Inferior parietal cortex (tissue), 1 donor: ENCODE data around the gene PUDP.

ENCODE experiments used
- DNase-seq: peaks from one replicate; pipeline ENCODE4 v3.0.0-alpha.2; 2016; ENCODE audit errors: extremely low spot score

Gene PUDP

DNA sequence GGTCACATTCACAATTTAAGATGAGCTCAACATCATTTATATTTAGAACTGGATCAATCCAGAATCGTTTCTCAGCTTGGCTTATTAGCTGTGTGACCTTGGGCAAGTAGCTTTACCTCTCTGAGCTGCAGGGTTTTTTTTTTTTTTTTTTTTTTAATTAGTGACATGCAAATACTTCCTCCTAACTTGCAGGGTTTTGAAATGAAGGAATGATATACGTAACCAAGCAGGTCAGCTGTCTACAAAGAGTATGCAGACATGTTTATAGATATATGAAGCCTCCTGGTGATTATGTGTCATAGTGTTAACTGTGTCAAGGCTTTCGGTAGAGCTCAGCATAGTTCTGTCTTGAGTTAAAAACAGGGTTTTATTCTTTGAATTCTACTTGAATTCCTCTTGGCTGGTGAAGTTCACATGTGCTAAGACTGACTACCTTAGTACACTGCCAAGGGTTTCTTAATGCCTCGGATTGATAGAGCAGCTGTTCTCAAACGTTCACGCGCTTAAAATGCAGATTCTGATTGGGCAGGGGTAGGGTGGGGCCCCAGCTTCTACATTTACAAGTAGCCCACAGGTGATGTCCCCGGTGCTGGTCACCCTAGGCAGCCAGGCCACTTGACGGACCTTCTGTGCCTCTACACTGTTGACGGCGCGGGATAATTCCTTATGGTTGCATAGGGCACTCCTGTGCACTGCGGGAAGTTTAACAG lies 1.1 kb downstream of the PUDP start:
- no peak for DNase-seq

DNA sequence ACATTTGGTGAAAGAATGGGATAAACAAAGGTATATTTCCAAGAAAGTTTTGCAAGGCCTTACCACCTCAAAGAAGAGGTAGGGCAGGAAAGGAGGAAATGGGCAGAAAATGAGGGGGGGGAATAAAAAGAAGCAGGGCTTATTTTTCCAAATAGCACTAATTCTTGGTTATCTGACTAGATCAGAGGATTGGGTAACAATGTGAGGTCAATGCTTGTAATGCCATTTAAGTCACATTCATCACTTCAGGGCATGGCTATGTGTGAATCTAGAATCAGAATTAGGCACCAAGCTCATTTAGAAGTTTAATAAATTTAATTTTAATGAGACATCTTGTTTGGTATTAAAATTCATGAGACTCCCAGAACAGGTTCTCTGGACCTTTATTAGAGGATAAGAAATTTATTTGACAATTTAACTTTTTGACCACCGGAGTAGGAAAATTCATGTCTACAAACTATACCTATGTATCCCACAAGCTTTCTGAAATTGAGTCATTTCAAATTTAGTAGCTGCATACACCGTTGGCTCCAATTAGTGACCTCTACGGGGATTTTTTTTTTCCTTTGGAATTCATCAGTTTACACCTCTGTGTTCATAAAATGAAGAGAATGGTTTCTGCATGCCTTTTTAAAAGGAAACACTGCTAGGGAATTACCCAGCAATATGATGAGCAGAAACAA lies 1.8 kb downstream of the PUDP start:
- DNase-seq, result no peak

DNA sequence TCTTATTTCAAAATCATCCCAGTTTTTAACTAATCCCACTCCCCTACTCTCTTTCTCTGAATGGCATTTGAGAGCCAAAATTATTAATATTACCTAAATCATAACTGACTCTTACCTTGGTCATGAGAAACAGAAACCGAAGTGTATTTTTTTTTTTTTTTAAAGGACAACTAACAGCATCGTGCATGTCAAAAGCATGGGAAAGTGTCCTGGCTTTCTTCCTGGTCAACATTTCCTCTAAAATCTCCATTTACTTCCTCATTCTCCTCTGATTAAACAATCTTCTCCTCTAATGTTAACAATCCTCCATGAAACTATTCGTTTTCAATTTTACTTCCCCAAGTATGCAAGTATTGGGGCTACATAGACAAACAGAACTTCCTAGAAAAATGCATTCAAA lies 2.5 kb downstream of the PUDP start:
- DNase-seq, result no peak

DNA sequence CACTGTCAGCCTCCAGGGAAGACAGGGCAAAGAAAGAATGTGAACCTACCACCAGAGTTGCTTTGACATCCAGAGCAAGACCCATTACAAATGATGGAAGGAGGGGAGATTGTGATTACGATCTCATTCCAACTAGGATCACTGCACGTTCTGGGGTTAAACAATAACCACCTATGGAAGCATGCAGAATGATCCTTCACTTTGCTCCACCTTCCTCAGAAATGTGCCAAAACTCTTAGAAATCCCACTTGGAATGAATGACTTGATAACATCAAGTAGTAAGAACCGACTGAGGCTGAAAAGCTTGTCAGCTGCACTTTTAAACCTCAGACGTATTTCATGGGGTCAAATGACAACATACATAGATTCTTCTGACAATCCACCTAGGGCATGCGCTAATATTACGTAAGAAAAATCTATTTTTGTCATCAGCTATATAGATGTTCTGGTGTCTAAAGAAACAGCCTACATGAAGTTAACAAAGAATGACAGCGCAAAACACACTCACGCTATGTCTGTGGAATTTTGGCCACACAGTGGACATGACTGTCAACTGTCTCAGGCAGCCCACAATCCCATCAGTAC lies 3.9 kb downstream of the PUDP start:
- DNase-seq, result no peak

DNA sequence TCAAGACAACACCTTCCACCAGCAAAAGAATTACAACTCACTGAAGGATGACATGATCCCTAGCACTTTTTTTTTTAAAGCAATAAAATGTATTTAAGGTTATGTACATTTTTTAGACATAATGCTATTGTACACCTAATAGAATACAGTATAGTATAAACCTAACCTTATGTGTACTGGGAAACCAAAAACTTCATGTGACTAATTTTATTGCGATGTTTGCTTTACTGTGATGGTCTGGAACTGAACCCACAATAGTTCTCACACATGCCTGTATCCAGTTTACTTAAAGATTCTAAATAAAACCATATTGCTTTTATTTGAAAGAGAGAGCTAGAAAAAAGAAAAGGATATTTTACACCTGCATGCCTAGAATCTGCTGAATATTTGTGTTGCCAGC lies 4.9 kb downstream of the PUDP start:
- DNase-seq, result no peak

DNA sequence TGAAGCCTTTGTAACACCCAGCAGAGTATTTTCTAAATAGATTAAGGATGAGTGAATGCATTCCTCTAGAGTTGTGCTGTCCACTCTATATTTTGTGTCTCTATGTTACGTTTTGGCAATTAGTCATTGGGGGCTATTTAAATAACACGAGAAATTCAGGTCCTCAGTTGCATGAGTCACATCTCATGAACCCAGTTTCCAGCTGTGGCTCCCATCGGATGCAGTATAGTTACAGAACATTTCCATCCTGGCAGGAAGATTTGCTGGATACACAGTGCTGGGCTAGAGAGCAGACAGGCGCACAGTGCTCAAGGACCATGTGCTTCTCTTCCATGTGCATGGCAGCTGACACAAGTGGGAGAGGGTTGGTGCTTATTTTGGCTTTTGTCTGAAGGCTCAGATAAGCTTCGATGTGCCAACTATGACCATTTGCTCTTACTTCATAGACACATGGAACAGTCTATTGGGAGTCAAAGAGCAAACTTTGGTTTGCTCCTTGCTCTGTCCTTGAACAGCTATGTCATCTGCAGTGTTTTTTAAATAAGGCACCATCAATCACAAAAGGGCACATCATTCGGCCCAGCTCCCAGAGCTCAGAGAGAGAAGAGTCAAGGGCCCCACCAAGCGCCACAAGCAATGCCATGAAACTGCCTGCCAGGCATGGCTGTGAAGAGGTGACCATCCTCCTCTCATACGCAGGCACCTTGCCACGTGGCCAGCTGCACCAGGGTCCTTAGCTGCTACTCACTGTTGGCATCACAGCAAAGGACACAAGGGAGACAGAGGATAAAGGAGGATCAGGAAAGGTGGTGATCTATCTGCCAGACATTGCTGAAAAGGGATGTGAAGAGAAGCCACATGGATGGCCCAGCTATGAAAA lies 8.5 kb downstream of the PUDP start:
- DNase-seq, result no peak

DNA sequence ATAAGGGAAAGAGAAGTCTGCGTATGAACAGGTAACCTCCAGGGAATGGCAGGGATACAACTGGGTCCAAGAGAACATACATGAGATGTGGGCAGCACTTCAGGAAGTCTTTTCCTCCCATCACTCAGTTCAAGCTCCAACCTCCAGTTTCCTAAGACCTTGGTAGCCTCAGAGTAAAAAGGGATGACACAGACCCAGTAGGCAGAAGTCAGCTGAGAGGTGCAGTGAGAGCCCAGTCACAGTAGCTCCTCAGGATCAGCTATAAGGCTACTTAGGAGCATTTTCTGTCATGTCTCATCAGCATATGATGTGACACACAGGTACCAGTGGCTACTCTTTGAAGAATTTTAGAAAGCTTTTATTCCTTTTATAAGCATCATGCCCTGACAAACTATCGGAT lies 13.0 kb downstream of the PUDP start:
- no peak for DNase-seq

DNA sequence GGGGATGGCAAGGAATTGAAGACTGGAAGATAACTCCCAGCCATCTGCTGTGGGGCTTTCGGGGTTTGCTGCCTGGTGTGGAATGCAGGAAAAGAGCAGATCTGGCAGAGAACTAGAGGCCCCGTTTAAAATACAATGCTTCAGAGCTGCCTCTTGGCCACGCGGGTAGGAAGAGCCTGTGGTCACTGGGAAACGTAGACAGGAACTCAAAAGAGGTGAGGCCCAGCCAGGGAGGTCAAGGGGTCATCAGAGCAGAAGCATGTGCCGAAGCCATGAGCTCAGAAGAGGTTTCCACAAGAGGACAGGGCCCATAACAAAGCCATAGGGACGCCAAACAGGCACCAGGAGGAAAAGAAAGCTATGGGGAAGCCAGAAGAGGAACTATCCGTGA lies 14.9 kb downstream of the PUDP start:
- DNase-seq, result no peak

DNA sequence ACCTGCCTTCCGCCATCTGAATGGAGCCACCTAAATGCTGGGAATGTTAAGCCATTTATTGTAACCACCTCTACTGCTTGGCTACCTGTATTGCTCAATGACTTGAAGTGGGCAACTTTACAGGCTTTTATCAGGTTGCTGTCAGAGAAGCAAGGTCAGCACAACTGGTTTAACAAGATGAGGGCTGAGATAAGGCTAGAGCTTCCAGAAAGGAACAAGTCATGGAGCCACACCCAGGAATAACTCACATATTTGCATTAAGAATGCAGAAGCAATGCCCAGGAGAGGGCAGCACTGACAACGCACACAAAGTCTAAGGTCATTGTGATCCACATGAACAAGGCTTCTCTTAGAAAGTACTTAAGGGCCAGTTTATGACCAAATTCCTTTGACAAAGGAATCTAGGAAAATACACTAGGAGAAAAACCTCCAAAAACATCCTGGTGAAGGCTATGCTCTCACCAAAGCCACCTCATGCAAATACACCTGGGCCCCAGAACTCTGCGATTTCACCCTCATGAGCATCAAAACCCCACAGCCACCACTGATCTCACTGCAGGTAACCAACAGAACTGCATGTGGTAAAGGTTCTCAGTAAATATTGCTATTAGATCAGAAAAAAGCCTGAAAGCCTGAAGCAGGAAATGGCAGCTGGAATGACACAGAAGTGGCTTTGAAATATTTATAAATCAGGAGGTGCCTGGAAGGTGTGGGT lies 15.5 kb downstream of the PUDP start:
- peak; percentile 44 for DNase-seq

DNA sequence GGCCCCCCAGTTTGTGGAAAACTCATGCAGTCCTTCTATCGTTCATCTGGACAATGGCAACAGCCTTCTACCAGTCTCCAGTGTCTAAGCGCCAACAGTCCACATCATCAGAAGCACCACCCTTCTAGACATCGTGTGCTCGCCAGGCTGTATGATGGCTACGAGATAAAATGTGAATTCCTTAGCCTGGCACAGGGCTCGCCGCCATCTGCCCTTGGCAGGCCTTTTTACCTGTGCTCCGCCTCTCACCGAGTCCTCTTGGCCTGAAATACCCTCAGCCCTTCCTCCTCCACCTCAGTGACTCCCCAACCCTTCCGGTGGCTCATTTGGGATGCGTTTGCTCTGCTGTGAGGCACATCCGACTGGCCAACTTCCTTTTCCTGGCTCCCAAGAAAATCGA lies 16.3 kb downstream of the PUDP start:
- no peak for DNase-seq

DNA sequence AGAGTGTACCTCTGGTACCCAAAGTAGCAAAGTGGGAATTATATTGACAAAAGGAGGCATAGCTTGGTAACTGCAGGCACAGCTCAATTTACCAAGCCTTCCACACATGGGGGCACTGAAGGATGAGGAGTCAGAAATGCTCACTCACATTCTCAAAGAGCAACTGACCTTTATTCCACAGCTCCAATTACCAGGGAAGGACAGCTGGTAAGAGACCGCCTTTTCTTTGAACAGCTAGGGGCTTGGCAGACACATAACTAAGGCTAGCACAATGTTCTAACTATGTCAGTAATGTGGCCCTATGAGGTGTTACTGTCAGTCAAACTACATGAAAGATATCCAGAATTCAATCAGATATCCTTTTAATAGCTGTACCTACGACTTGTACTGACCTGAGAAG lies 20.9 kb downstream of the PUDP start:
- DNase-seq, result no peak

DNA sequence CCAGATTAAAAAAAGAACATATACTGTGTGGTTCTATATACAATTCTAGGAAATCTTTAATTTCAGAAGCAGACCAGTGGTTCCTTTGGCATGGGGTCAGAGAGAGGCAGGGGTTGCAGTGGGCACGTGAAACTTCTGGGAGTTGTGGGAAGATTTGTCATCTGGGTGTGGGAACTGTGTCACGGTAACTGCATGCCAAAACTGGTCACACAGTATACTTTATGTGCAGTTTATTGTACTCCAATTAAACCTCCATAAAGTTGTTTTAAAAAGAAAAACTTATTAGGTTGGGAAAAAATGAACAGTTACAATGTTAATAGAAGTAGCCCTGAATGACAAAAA lies 27.1 kb downstream of the PUDP start:
- DNase-seq, result no peak

DNA sequence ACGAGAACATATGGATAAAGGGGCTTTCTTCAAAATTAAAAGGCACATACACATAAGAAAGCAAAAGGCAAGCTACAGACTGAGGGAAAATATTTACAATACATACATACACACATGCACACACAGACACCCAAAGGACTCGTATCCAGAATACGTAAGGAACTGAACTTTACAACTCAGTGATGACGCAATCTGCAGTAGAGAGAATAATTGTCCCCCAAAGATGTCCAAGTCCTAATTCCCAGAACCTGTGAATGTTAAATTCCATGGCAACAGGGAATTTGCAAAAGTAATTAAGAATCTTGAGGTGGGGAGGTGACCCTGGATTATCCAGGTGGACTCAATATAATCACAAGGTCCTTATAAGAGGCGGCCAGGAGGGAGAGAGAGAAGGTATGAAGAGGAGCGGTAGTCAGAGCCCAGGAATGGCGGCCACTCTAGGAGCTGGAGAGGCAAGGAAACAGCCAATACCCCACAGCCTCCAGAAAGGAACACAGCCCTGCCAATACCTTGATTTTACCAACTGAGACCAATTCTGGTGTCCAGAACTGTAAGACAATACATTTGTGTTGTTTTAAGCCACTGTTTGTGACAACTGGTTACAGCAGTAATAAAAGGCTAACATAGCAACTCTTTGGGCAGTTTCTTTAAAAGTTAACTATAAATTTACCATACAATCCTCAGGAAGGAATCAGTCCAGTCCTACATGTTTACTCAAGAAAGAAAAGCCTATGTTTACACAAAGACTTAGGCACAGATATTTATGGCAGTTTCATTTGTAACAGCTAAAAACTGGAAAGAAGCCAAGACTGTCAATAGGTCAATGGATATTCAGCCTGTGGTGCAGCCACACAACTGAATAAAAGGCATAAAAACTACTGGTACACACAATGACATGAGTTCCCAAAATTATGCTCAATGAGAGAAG lies 27.7 kb downstream of the PUDP start:
- DNase-seq, result no peak

DNA sequence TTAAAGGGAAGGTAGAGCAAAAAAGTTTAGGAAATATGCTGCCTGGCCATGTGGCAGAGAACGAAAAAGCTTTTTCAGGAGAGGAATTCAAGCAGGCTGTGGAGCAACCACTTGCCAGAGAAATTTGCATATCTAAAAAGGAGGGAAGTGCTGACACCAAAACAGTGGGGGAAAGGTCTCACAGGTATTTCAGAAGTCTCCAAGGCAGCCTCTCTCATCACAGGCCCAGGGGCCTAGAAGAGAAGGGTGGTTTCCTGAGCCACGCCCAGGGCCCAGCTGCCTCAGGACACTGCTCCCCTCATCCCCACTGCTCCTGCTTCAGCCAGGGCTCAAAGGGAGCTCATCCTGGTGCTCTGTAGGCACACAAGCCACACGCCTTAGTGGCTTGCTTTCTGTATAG lies 30.4 kb downstream of the PUDP start:
- no peak for DNase-seq

DNA sequence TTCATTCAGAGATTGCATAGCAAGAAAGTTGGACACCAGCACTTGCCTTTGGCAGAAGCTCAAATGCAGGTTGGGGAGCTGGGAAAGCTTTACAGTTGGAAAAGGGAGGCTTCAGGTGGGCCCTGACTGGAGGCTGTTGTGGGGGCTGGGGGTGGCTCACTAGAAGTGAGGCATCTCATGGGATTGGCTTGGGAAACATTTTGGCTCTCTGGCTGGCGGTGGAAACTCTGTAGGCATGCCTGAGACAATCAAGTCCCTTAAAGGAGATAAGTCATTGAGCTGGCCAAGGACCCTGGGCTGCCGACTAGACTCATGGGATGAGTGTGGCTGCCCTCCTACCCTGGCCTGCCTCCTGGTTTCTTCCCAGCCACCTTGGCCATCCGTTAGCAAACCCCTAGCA lies 31.9 kb downstream of the PUDP start:
- no peak for DNase-seq

DNA sequence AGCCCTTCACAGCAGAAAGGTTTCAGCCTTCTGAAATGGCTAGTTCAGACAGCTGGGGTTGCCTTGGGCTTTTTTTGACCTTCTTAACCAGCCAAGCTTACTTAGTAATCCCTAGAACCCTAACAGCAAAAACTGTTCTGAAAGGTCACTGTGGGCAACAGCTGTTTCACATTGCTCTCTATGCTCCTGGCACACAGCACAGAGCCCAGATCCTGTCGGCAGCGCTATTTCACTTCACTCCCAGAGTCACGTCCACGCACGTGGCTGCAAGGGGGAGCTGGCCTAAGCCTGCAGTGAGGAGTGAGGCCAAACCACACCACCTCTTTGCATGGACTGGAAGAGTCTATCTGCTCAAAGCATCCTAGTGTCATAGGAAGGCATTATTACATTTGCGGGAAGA lies 32.4 kb downstream of the PUDP start:
- DNase-seq, result no peak

DNA sequence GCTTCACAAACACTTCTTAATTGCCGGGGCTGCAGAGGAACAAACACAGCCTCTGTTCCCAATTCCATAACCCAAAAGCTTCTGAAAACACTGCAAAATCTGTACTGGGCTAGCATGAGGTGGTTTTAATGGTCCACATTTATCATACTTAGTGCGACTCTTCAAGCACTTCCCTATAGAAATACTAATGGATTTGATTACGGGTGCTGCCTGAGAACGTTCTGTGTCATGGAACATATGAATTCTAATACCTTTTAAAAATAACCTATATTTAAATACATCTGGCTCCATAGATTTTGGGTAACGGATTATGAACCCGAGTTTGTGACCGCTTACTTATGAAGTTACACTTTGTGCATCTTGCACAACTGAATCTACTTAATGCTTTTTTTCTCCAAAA lies 35.9 kb downstream of the PUDP start:
- DNase-seq, result no peak

DNA sequence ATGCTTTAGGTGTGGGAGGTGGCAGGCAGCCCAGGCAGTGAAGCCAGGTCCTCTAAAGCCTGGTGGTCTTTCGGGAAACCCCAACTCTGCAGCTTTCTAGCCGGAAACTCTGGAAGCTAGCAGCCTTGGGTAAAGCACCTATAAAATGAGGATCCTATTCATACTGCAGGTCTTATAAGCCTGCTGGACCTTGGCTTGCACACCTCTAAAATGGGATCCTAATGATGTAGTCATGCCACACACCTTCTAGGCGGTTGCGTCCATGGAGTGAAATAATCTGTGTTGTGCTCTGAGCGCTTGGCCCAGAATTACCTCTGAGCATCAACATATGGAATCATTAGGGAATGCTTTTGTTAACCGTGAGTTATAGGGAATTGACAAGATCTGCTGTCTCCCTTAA lies 36.4 kb downstream of the PUDP start:
- DNase-seq, result no peak

DNA sequence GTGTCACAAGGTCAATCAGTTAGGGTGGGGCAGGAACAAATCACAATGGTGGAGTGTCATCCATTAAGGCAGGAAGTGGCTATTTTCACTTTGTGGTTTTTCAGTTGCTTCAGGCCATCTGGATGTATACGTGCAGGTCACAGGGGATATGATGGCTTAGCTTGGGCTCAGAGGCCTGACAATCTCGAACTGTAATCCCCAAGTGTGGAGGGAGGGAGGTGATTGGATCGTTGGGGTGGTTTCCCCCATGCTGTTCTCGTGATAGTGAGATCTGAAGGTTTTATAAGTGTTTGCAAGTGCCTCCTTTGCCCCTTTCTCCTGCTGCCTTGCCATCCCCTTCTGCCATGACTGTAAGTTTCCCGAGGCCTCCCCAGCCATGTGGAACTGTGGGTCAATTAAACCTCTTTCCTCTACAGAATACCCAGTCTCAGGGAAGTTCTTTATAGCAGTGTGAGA lies 37.1 kb downstream of the PUDP start:
- no peak for DNase-seq
